ENCODE results near the gene NRSN2.

DNA sequence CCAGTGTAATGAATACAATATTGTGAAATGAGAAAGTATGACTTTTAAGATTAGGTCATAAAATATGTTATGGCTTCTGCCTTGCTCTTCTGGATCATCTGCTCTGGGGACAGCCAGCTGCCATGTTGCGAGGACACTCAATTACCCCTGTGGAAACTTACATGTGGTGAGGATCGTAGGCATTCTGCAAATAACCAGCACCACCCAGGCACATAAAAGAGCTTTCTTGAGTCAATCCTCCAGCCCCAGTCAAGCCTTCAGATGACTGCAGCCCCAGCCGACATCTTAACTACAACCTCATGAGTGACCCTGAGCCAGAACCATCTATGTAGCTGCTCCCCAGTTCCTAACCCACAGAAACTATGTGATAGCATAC is 56.7 kb downstream of the NRSN2 start:
- TF ChIP-seq SIN3A (IDR thresholded peaks at IDR 0.05; ENCODE audit: borderline replicate concordance, insufficient read depth, low read depth, low read length) (no peak), POLR2AphosphoS5 (IDR thresholded peaks at IDR 0.05; ENCODE audit: low read depth, low read length) (no peak)
- TF ChIP-seq, protein P1, sequence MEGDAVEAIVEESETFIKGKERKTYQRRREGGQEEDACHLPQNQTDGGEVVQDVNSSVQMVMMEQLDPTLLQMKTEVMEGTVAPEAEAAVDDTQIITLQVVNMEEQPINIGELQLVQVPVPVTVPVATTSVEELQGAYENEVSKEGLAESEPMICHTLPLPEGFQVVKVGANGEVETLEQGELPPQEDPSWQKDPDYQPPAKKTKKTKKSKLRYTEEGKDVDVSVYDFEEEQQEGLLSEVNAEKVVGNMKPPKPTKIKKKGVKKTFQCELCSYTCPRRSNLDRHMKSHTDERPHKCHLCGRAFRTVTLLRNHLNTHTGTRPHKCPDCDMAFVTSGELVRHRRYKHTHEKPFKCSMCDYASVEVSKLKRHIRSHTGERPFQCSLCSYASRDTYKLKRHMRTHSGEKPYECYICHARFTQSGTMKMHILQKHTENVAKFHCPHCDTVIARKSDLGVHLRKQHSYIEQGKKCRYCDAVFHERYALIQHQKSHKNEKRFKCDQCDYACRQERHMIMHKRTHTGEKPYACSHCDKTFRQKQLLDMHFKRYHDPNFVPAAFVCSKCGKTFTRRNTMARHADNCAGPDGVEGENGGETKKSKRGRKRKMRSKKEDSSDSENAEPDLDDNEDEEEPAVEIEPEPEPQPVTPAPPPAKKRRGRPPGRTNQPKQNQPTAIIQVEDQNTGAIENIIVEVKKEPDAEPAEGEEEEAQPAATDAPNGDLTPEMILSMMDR (IDR thresholded peaks at IDR 0.05): no peak
- TF ChIP-seq, protein P2, sequence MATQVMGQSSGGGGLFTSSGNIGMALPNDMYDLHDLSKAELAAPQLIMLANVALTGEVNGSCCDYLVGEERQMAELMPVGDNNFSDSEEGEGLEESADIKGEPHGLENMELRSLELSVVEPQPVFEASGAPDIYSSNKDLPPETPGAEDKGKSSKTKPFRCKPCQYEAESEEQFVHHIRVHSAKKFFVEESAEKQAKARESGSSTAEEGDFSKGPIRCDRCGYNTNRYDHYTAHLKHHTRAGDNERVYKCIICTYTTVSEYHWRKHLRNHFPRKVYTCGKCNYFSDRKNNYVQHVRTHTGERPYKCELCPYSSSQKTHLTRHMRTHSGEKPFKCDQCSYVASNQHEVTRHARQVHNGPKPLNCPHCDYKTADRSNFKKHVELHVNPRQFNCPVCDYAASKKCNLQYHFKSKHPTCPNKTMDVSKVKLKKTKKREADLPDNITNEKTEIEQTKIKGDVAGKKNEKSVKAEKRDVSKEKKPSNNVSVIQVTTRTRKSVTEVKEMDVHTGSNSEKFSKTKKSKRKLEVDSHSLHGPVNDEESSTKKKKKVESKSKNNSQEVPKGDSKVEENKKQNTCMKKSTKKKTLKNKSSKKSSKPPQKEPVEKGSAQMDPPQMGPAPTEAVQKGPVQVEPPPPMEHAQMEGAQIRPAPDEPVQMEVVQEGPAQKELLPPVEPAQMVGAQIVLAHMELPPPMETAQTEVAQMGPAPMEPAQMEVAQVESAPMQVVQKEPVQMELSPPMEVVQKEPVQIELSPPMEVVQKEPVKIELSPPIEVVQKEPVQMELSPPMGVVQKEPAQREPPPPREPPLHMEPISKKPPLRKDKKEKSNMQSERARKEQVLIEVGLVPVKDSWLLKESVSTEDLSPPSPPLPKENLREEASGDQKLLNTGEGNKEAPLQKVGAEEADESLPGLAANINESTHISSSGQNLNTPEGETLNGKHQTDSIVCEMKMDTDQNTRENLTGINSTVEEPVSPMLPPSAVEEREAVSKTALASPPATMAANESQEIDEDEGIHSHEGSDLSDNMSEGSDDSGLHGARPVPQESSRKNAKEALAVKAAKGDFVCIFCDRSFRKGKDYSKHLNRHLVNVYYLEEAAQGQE (IDR thresholded peaks at IDR 0.05; ENCODE audit: insufficient read depth in 1 of 2, low read depth in 2 of 2, low read length in 1 of 2): no peak
